ENCODE measurements around the gene PRKCA.

- TF ChIP-seq POLR2A (IDR thresholded peaks at IDR 0.05) (no peak), CTCF (IDR thresholded peaks at IDR 0.05) (no peak)
Measured at GRCh38 chr17:66480243-66480642, 177.8 kb downstream of the PRKCA start.

Measured in ovary (tissue), 3 donors.